Right cardiac atrium (tissue), 5 donors: Measurements from ENCODE around the gene SLC6A18. TPM values are rescaled to one million over a fixed set of nuclear protein-coding genes. Genes with fewer than 3 reads are reported as not detected.
A peak's percentile ranks its signal among the peaks of the same experiment; 100 is the strongest.

Source experiments
- ATAC-seq, 2 donors: fragments of 200-7000 bp; cut with Tn5 transposase; one replicate each; pipeline versions ENCODE4 v1.8.0 to v1.9.1; 2020; ENCODE audit warnings: moderate library complexity in 2 of 2, mild to moderate bottlenecking in 1 of 2
- DNase-seq, 3 donors: peaks; one replicate each; pipeline ENCODE4 v3.0.0-alpha.2; 2020
- H3K27ac ChIP-seq: one replicate; pipeline ENCODE4 v1.5.1; 2013; ENCODE audit warnings: mild to moderate bottlenecking, low read length, control low read depth, moderate library complexity
- H3K27me3 ChIP-seq: one replicate; pipeline ENCODE4 v1.6.1; 2013; ENCODE audit not compliant: control insufficient read depth, insufficient read depth
- H3K4me1 ChIP-seq: one replicate; pipeline ENCODE4 v1.6.1; 2013; ENCODE audit warnings: low read length; ENCODE audit not compliant: control insufficient read depth, insufficient read depth
- H3K4me3 ChIP-seq: one replicate; pipeline ENCODE4 v1.5.1; 2013; ENCODE audit warnings: low read length, control low read depth
- H3K9me3 ChIP-seq: one replicate; pipeline ENCODE4 v1.6.1; 2013; ENCODE audit warnings: low read length; ENCODE audit not compliant: control insufficient read depth
- WGBS: extraction: QIAGEN DNeasy Blood & Tissue Kit; methylation state at CpG from one replicate; pipeline ENCODE4 v1.1.7; 2013; 5-methylcytosine and 5-hydroxymethylcytosine counted together
- intact Hi-C, 4 donors: fragments of 100-400 bp; cut with DNase I; formaldehyde crosslinking; loops; one replicate each; pipeline versions ENCODE4 v1.11.0 to v1.14.0; 2022 to 2023
- polyA plus RNA-seq: library from polyadenylated mRNA; stranded (reverse); fragments of 200-250 nt; gene quantifications from one replicate; pipeline ENCODE4 v1.2.3, GENCODE V29; 2013
- total RNA-seq, 4 donors: library from RNA; stranded (reverse); fragmentation: NEBNext Ultra II Directional; extraction: Animal tissue kit (Norgen Biotek cat#: 25700); gene quantifications; one replicate each; pipeline ENCODE4 v1.2.1, GENCODE V29; 2021
- donor health status: healthy with polysubstance abuse.
- donor health status: DM: no; HTN: yes; CAD: no.
- donor health status: DM: no; HTN: no; CAD: no.
- donor health status: DM: no; HTN: yes; CAD: no; lungs with severe emphysema.
- donor health status: DM: yes; HTN: yes; CAD: no.

SLC6A18 gene
- total and polyA plus RNA-seq, 5 donors = not detected

DNA sequence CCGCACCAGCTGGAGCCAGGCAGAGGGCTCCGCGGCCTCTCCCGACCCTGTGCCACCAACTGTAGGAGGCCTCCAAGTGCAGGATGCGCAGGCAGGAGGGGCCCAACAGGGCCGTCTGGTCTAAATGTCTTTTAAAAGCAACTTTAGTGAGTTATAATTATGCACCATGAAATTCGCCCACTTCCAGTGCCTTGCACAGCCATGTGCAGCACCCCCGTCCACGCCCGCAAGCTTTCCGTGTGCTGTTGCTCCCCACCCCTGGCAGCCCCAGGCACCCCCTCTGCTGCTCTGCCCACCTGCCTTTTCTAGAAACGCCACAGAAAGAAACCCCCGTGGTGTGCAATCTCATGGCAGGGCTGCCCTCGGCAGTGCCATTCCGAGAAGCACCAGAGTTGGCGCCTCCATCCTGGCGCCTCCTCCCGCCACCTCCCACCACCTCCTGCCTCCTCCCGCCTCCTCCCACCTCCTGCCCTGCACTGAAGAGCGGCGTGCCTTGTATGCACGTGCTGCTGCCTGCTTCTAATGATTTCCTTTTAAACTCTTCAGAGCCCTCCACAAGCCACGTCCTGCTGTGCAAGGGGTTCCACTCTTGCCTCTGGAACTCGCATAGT lies 7.5 kb upstream of the SLC6A18 start:
- DNase-seq (peak in 2 of 3 donors; percentile 21 to 26), ATAC-seq (no peak)
- Histone ChIP-seq H3K9me3 (no peaks in the 10 kb centered on the region), H3K4me1 (no peaks in the 10 kb centered on the region), H3K27me3 (no peaks in the 10 kb centered on the region), H3K27ac (no peak overlapping the region), H3K4me3 (no peak overlapping the region)
- intact Hi-C loops = no loop called here
- WGBS = 54% methylated on average over 24 of the region's 24 CpGs

DNA sequence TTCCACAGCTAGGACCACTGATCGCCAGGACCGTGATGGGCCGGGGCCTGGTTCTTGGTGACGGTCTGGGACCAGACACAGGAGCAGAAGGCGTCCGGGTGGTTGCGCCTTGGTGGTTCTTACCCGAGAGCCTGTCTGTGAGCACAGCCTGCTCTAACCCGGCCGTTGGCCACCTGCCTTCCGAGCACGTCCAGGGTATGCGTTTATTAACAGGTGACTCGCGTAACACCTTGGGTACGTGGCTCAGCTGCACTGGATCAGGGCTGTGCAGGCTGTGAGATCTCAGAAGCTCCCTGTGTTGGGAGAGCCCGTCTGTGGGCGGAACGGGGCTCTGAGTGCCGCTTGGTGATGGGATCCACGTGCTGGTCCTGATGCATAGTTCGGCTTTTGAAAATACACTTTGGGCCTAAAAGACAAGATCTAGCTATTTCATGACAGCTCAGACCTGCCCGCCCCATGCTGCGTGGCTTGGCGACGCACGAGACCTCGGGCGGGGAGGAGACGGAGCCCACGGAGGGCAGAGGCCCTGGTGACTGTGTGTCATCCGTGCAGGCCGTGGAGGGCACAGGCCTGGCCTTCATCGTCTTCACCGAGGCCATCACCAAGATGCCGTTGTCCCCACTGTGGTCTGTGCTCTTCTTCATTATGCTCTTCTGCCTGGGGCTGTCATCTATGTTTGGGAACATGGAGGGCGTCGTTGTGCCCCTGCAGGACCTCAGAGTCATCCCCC lies 6.7 kb upstream of the SLC6A18 start:
- Histone ChIP-seq H3K9me3 (no peaks in the 10 kb centered on the region), H3K27me3 (no peaks in the 10 kb centered on the region), H3K4me1 (no peaks in the 10 kb centered on the region), H3K4me3 (no peak overlapping the region), H3K27ac (no peak overlapping the region)
- ATAC-seq = no peak
- intact Hi-C loops = no loop called here
- 86% methylated on average over 38 of the region's 38 CpGs for WGBS
- peak in 2 of 3 donors; percentile 24 to 60 for DNase-seq

GRCh38 chr5:1219098-1219767 lies 5.9 kb upstream of the SLC6A18 start:
- H3K4me1 ChIP-seq = no peaks in the 10 kb centered on the region
- no peak overlapping the region for H3K27ac ChIP-seq
- 76% methylated on average over 38 of the region's 38 CpGs for WGBS
- intact Hi-C loops = no loop called here
- DNase-seq (peak in 2 of 3 donors; percentile 35 to 43), ATAC-seq (no peak)
- H3K27me3 ChIP-seq = no peaks in the 10 kb centered on the region
- no peaks in the 10 kb centered on the region for H3K9me3 ChIP-seq
- no peak overlapping the region for H3K4me3 ChIP-seq

DNA sequence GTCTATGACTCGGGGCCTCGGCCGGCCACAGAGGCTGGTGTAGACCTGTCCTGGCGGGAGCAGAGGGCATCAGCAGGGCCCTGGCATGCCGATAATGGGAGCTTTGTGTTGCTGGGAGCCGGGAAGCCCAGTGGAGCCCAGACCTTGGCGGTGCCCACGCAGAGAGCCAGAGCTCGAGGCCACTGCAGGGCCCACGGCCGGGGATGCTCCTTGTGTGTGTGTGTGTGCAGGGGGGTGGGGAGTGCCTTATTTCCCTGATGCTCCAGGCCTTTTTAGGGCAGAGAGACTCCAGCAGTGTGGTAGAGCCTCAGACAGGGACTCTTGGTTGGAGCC lies 5.4 kb upstream of the SLC6A18 start:
- Histone ChIP-seq H3K9me3 (no peaks in the 10 kb centered on the region), H3K27me3 (no peaks in the 10 kb centered on the region), H3K27ac (no peak overlapping the region), H3K4me3 (no peak overlapping the region), H3K4me1 (no peaks in the 10 kb centered on the region)
- intact Hi-C loops = no loop called here
- WGBS = 78% methylated on average over 11 of the region's 11 CpGs
- DNase-seq (peak in 2 of 3 donors; percentile 9 to 38), ATAC-seq (no peak)

- Histone ChIP-seq H3K27ac (no peak overlapping the region), H3K4me1 (no peaks in the 10 kb centered on the region), H3K4me3 (no peak overlapping the region), H3K9me3 (no peaks in the 10 kb centered on the region), H3K27me3 (no peaks in the 10 kb centered on the region)
- DNase-seq (peak in 2 of 3 donors; percentile 13 to 26), ATAC-seq (no peak)
- 85% methylated on average over 9 of the region's 9 CpGs for WGBS
- intact Hi-C loops = no loop called here
Observed at GRCh38 chr5:1220351-1220750, 4.8 kb upstream of the SLC6A18 start.

DNA sequence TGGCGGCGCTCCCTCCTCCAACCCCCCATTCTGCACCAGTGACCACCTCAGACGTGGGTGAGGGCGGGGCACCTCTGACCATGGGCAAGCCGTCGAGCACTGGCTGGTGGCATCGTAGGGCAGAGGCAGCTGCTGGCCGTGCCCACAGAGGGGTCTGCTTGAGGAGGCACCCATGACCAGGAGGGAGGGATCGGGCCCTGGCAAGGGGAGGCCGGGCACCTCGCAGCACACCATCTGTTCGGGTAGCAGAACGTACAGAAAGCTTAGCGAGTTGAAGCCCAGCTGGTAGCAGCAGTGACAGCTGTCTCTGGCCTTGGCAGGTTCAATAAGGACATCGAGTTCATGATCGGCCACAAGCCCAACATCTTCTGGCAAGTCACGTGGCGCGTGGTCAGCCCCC lies 4.3 kb upstream of the SLC6A18 start:
- Histone ChIP-seq H3K27me3 (no peaks in the 10 kb centered on the region), H3K4me3 (no peak overlapping the region), H3K27ac (no peak overlapping the region), H3K4me1 (no peaks in the 10 kb centered on the region), H3K9me3 (no peaks in the 10 kb centered on the region)
- WGBS = 88% methylated on average over 19 of the region's 19 CpGs
- ATAC-seq (no peak), DNase-seq (peak in 1 of 3 donors; percentile 30)
- intact Hi-C loops = no loop called here

DNA sequence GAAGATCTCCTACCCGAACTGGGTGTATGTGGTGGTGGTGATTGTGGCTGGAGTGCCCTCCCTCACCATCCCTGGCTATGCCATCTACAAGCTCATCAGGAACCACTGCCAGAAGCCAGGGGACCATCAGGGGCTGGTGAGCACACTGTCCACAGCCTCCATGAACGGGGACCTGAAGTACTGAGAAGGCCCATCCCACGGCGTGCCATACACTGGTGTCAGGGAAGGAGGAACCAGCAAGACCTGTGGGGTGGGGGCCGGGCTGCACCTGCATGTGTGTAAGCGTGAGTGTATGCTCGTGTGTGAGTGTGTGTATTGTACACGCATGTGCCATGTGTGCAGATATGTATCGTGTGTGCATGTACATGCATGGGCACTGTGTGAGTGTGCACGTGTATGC lies 3.5 kb upstream of the SLC6A18 start:
- Histone ChIP-seq H3K4me3 (no peak overlapping the region), H3K9me3 (no peaks in the 10 kb centered on the region), H3K27me3 (no peaks in the 10 kb centered on the region), H3K27ac (no peak overlapping the region), H3K4me1 (no peaks in the 10 kb centered on the region)
- WGBS = 90% methylated on average over 10 of the region's 10 CpGs
- intact Hi-C loops = no loop called here
- no peak for ATAC-seq
- DNase-seq = peak in 2 of 3 donors; percentile 3 to 19

DNA sequence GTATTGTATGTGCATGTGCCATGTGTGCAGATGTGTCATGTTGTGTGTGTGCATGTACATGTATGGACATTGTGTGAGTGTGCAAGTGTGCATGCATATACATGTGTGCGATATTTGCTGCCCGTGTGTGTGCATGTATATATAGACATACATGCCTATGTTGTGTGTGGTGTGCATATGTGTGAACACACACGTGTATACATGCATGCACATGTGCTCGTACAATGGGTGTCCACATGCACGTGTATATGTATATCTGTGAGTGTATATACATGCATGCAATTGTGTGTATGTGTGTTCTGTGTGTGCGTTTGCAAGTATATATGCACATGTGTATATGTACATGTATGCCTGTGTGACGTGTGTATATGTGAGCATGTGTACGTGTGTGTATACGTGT lies 3.0 kb upstream of the SLC6A18 start:
- 95% methylated on average over 9 of the region's 9 CpGs for WGBS
- Histone ChIP-seq H3K27me3 (no peaks in the 10 kb centered on the region), H3K9me3 (no peaks in the 10 kb centered on the region), H3K4me1 (no peaks in the 10 kb centered on the region), H3K27ac (no peak overlapping the region), H3K4me3 (no peak overlapping the region)
- DNase-seq (no peak), ATAC-seq (no peak)
- intact Hi-C loops = no loop called here

- 85% methylated on average over 27 of the region's 27 CpGs for WGBS
- no peaks in the 10 kb centered on the region for H3K4me1 ChIP-seq
- H3K9me3 ChIP-seq = no peaks in the 10 kb centered on the region
- no peak overlapping the region for H3K27ac ChIP-seq
- intact Hi-C loops = no loop called here
- ATAC-seq = no peak
- peak in 2 of 3 donors; percentile 17 to 36 for DNase-seq
- H3K27me3 ChIP-seq = no peaks in the 10 kb centered on the region
- no peak overlapping the region for H3K4me3 ChIP-seq
Observed at GRCh38 chr5:1222621-1223277, 2.4 kb upstream of the SLC6A18 start.

DNA sequence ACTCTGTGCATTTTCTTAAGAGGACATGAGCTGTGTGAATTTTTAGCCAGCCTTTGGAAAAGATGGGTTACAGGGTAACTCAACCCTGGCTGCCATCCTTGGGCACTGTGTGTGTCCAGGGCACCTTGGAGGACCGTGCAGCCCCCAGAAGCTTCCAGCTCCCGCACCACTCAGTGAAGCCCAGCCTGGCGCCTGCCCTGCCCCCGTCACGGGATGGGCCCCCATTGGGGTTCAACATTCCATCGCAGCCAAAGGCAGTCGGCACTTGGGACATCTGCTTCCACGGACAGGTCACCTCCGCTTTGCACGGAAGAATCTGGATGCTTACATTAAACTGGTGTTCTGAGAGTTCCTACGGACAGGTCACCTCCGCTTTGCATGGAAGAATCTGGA lies 1.9 kb upstream of the SLC6A18 start:
- H3K27me3 ChIP-seq = no peaks in the 10 kb centered on the region
- H3K27ac ChIP-seq = no peak overlapping the region
- ATAC-seq = no peak
- DNase-seq = peak in 2 of 3 donors; percentile 14 to 30
- intact Hi-C loops = no loop called here
- no peaks in the 10 kb centered on the region for H3K4me1 ChIP-seq
- WGBS = 80% methylated on average over 12 of the region's 12 CpGs
- no peak overlapping the region for H3K4me3 ChIP-seq
- H3K9me3 ChIP-seq = no peaks in the 10 kb centered on the region

GRCh38 chr5:1224631-1225030 lies 550 bp upstream of the SLC6A18 start:
- H3K9me3 ChIP-seq = no peaks in the 10 kb centered on the region
- intact Hi-C loops = no loop called here
- ATAC-seq (no peak), DNase-seq (no peak)
- no peaks in the 10 kb centered on the region for H3K4me1 ChIP-seq
- WGBS = 83% methylated on average over 15 of the region's 15 CpGs
- no peak overlapping the region for H3K27ac ChIP-seq
- no peaks in the 10 kb centered on the region for H3K27me3 ChIP-seq
- no peak overlapping the region for H3K4me3 ChIP-seq
